NB4 (cell line): Measurements from ENCODE around the gene HS3ST1.

Experiments used
- DNase-seq: peaks from one replicate; pipeline ENCODE4 v3.0.0; 2010; ENCODE audit warnings: low read depth
- H3K4me3 ChIP-seq: one replicate; pipeline ENCODE4 v1.5.1; 2011; ENCODE audit warnings: mild to moderate bottlenecking, low read depth, low read length, moderate library complexity
- CTCF ChIP-seq: IDR thresholded peaks from one replicate; pipeline ENCODE4 v1.5.1; 2012; ENCODE audit warnings: low read depth, low read length
- MYC ChIP-seq: IDR thresholded peaks from 2 replicates; pipeline ENCODE4 v1.6.1; 2011; ENCODE audit warnings: low read depth, low read length
- POLR2A ChIP-seq: IDR thresholded peaks from 2 replicates; pipeline ENCODE4 v1.6.1; 2011; ENCODE audit warnings: mild to moderate bottlenecking; ENCODE audit not compliant: insufficient read length; ENCODE audit errors: extremely low read depth
- TF ChIP-seq, protein P1 (sequence below): IDR thresholded peaks from 2 replicates; pipeline ENCODE4 v1.6.1; 2011; ENCODE audit warnings: low read depth, low read length

Gene HS3ST1

DNA sequence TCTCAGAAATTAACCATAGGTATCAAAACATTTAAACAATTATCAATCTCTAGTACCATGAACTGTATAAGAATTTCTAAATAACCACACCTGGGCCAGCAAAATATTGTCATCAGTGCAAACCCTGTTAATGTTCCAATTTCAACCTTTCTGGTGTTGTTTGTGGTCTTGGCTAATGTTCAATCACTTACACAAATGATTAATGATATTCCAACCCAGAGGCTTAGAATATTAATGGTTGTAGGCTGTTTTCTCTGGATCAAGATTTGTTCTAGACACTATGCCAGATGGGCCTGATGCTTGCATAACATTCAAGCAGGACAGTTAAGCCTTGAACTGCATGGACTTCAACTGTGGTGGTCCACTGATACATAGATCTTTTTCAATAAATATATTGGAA is 69.1 kb downstream of the HS3ST1 start:
- DNase-seq = no peak
- no peak overlapping the region for H3K4me3 ChIP-seq
- TF ChIP-seq POLR2A = no peak
- TF ChIP-seq, protein P1, sequence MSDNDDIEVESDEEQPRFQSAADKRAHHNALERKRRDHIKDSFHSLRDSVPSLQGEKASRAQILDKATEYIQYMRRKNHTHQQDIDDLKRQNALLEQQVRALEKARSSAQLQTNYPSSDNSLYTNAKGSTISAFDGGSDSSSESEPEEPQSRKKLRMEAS = no peak
- TF ChIP-seq MYC = no peak
- TF ChIP-seq CTCF = no peak

DNA sequence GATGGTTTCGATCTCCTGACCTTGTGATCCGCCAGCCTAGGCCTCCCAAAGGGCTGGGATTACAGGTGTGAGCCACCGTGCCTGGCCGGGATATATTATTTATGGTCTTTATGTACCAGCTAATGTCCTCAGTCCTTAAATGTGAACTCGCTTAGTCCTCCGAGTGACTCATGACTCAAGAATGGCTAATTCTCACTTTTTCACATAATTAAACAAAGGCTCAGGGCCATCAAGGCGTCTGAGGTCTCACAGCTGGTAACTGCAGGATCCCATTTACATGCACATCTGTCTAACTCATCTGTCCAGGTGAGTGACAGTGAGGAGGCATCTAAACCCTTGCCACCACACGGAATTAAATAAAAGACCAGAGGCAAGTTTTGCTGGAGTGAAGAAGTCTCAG is 73.5 kb downstream of the HS3ST1 start:
- no peak for DNase-seq
- H3K4me3 ChIP-seq = no peak overlapping the region
- TF ChIP-seq, protein P1 = no peak
- no peak for TF ChIP-seq CTCF
- no peak for TF ChIP-seq POLR2A
- TF ChIP-seq MYC = no peak

- DNase-seq = no peak
- H3K4me3 ChIP-seq = no peak overlapping the region
- TF ChIP-seq POLR2A = no peak
- TF ChIP-seq, protein P1 = no peak
- no peak for TF ChIP-seq CTCF
- no peak for TF ChIP-seq MYC
These were observed 74.2 kb downstream of the HS3ST1 start for GRCh38 chr4:11354531-11354930.

- no peak for DNase-seq
- no peak for TF ChIP-seq CTCF
- H3K4me3 ChIP-seq = no peak overlapping the region
These were observed 80.1 kb downstream of the HS3ST1 start for GRCh38 chr4:11348449-11349088.

DNA sequence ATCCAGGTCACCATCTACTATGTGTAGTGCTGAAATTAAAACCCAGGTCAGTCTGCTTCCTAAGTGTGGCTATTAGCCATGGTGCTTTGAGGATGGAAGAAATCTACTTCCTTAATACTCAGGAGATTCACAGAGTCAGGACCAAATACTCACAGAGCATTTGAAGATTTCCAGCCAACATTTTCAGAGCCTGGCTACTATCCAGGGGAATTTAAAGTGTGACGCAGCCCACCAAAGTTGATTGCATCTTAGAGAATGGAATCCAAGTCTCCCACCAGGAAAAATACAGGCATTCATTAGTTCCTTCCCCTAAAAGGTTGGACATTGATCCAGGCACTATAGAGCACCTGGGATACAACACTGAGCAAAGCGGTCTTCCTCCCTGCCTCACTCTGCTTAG is 83.8 kb downstream of the HS3ST1 start:
- no peak for DNase-seq
- H3K4me3 ChIP-seq = no peak overlapping the region
- no peak for TF ChIP-seq POLR2A
- no peak for TF ChIP-seq MYC
- TF ChIP-seq, protein P1 = no peak
- TF ChIP-seq CTCF = no peak

GRCh38 chr4:11343536-11343935 is 85.2 kb downstream of the HS3ST1 start:
- no peak for TF ChIP-seq CTCF
- no peak for TF ChIP-seq POLR2A
- TF ChIP-seq, protein P1 = no peak
- no peak for TF ChIP-seq MYC
- no peak overlapping the region for H3K4me3 ChIP-seq
- DNase-seq = no peak
